B cell (primary cell): ENCODE data around the gene NOL9.
"Not testable (repeated sequence)": the region's sequence is repeated elsewhere in the genome, so short reads cannot be mapped to it uniquely, and the experiment has no call there.

Source experiments
- EZH2 ChIP-seq: IDR thresholded peaks from 2 replicates; pipeline ENCODE4 v1.6.1; 2012; ENCODE audit warnings: borderline replicate concordance, low read depth, mild to moderate bottlenecking, moderate library complexity, low read length; ENCODE audit not compliant: insufficient read depth, poor library complexity, severe bottlenecking
- TF ChIP-seq, protein P1 (sequence below): fragments of 200-600 bp; IDR thresholded peaks from one replicate; pipeline ENCODE4 v1.8.0; 2022; ENCODE audit warnings: antibody characterized with exemption, mild to moderate bottlenecking

DNA sequence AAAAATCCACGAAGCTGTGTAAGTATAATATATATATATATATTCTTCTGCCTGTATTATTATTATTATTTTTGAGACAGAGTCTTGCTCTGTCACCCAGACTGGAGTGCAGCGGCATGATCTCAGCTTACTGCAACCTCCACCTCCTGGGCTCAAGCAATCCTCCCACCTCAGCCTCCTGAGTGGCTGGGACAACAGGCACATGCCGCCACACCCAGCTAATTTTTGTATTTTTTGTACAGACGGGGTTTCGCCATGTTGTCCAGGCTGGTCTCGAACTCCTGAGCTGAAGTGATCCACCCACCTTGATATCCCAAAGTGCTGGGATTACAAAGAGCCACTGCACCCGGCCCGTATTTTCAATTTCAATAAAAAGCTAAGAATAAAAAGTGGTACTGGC lies 45.7 kb upstream of the NOL9 start:
- TF ChIP-seq, protein P1, sequence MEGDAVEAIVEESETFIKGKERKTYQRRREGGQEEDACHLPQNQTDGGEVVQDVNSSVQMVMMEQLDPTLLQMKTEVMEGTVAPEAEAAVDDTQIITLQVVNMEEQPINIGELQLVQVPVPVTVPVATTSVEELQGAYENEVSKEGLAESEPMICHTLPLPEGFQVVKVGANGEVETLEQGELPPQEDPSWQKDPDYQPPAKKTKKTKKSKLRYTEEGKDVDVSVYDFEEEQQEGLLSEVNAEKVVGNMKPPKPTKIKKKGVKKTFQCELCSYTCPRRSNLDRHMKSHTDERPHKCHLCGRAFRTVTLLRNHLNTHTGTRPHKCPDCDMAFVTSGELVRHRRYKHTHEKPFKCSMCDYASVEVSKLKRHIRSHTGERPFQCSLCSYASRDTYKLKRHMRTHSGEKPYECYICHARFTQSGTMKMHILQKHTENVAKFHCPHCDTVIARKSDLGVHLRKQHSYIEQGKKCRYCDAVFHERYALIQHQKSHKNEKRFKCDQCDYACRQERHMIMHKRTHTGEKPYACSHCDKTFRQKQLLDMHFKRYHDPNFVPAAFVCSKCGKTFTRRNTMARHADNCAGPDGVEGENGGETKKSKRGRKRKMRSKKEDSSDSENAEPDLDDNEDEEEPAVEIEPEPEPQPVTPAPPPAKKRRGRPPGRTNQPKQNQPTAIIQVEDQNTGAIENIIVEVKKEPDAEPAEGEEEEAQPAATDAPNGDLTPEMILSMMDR: not testable (repeated sequence)
- TF ChIP-seq EZH2: not testable (repeated sequence)
